NB4 (cell line): ENCODE measurements around the gene FOXJ1.

Experiments
- DNase-seq: peaks from one replicate; pipeline ENCODE4 v3.0.0; 2010; ENCODE audit warnings: low read depth
- H3K4me3 ChIP-seq: one replicate; pipeline ENCODE4 v1.5.1; 2011; ENCODE audit warnings: mild to moderate bottlenecking, low read depth, low read length, moderate library complexity
- MYC ChIP-seq: IDR thresholded peaks from 2 replicates; pipeline ENCODE4 v1.6.1; 2011; ENCODE audit warnings: low read depth, low read length
- POLR2A ChIP-seq: IDR thresholded peaks from 2 replicates; pipeline ENCODE4 v1.6.1; 2011; ENCODE audit warnings: mild to moderate bottlenecking; ENCODE audit not compliant: insufficient read length; ENCODE audit errors: extremely low read depth
- TF ChIP-seq, protein P1 (sequence below): IDR thresholded peaks from one replicate; pipeline ENCODE4 v1.5.1; 2012; ENCODE audit warnings: low read depth, low read length
- TF ChIP-seq, protein P2 (sequence below): IDR thresholded peaks from 2 replicates; pipeline ENCODE4 v1.6.1; 2011; ENCODE audit warnings: low read depth, low read length

Gene FOXJ1

DNA sequence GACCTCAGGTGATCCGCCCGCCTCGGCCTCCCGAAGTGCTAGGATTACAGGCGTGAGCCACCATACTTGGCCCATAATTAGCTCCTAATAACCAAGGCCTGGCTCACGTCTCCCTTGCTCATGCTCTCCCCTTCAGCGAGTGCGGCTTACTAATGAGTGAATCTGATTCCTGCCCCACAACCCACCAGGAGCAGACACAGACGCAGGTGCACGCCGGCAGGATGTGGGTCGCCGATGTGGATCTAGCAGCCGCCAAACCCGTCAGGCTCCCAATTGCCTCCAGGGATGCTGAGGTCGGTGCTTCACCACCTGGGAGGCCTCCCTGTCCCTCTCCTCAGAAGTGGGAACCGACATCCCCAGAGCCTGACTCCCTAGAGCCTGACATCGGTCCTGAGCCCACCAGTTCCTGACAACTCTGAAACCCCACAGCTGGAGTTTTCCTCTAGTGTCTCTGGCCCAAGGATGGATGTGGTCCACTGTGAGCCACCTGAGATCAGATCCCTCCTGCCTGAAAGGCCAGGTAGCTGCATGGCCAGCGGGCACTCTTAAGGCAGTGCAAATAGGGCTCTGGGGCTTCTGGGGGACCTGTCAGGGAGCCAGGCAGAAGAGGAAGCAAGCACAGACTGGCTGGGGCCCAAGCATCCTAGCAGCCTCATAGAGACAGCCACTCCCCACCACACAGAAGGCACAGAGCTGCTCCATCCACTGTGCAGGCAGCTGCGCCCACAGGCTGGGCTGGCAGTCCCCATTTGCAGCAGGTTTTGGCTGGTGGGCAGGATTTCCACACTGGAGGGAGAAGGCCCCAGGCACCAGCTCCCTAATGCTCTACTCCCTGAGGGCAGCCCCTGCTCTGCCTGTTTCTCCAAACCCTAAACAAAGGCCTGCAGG lies 48.3 kb downstream of the FOXJ1 start:
- H3K4me3 ChIP-seq: no peak overlapping the region
- TF ChIP-seq, protein P1, sequence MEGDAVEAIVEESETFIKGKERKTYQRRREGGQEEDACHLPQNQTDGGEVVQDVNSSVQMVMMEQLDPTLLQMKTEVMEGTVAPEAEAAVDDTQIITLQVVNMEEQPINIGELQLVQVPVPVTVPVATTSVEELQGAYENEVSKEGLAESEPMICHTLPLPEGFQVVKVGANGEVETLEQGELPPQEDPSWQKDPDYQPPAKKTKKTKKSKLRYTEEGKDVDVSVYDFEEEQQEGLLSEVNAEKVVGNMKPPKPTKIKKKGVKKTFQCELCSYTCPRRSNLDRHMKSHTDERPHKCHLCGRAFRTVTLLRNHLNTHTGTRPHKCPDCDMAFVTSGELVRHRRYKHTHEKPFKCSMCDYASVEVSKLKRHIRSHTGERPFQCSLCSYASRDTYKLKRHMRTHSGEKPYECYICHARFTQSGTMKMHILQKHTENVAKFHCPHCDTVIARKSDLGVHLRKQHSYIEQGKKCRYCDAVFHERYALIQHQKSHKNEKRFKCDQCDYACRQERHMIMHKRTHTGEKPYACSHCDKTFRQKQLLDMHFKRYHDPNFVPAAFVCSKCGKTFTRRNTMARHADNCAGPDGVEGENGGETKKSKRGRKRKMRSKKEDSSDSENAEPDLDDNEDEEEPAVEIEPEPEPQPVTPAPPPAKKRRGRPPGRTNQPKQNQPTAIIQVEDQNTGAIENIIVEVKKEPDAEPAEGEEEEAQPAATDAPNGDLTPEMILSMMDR: no peak
- TF ChIP-seq, protein P2, sequence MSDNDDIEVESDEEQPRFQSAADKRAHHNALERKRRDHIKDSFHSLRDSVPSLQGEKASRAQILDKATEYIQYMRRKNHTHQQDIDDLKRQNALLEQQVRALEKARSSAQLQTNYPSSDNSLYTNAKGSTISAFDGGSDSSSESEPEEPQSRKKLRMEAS: no peak
- TF ChIP-seq POLR2A (no peak), MYC (no peak)
- no peak for DNase-seq

DNA sequence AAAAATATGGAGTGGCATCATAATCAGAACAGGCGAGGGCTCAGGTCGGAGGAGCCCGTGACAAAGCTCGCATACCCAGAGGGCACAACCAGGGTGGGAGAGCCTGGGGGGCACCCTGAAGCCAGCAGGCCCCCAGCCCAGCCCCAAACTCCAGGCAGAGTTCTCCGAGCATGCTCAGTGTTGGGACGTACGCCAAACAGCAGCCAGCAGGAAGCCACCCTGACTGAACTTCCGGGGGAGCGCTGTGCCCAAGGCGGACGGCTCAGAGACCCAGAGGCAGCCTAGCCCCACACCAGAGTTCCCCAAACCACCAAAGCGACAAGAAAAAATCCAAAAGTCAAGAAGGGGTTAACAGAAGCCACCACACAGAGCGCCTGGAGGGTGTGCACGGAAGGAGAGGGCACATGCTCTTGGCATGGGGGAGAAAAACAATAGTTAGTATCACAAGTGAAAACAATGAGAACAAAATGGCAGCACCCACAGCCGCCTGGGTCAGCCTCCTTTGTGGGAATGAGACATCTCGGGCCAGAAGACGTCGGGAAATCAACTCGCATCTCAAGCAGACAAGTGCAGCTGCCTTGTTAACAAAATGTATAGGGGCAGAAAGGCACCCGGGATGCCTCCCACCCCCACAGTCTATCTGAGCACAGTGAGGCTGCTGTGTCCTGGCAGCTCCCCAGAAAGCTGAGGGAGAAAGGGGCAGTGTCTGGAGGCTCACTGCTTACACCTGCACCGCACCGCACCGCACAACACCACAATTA lies 49.3 kb downstream of the FOXJ1 start:
- DNase-seq: no peak
- no peak overlapping the region for H3K4me3 ChIP-seq
- TF ChIP-seq POLR2A (no peak), MYC (no peak)
- TF ChIP-seq, protein P1: no peak
- TF ChIP-seq, protein P2: no peak

DNA sequence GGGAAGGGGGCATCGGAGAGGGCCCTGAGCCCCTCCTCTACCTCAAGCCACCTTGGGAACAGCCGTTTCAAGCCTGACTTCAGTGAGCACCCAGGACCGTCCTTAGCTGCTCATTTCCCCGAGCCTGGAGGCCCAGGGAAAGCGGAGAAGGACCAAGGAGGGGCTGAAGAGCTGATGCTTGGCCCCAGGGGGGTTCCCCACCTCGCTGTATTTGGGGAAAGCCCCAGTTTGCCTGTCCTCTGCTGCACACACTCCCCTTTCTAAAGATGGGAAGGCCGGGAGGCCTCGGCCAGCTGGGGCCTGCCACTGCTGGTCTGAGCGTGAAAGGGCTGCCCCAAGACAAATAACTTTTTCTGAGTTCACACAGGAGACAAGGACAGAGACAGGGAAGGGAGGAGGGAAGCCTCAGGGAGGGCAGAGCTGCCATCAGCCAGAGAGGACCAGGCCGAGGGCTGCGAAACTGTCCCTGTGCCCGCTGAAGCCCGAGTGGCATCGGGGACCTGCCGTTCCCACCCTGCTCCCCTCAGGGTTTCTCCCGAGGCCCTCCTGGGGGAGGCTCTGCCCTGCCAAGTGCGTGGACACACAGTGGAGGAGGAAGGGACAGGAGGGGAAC lies 50.4 kb downstream of the FOXJ1 start:
- no peak for TF ChIP-seq MYC
- TF ChIP-seq POLR2A: no peak
- TF ChIP-seq, protein P2: no peak
- TF ChIP-seq, protein P1: no peak
- H3K4me3 ChIP-seq: no peak overlapping the region
- DNase-seq: no peak

DNA sequence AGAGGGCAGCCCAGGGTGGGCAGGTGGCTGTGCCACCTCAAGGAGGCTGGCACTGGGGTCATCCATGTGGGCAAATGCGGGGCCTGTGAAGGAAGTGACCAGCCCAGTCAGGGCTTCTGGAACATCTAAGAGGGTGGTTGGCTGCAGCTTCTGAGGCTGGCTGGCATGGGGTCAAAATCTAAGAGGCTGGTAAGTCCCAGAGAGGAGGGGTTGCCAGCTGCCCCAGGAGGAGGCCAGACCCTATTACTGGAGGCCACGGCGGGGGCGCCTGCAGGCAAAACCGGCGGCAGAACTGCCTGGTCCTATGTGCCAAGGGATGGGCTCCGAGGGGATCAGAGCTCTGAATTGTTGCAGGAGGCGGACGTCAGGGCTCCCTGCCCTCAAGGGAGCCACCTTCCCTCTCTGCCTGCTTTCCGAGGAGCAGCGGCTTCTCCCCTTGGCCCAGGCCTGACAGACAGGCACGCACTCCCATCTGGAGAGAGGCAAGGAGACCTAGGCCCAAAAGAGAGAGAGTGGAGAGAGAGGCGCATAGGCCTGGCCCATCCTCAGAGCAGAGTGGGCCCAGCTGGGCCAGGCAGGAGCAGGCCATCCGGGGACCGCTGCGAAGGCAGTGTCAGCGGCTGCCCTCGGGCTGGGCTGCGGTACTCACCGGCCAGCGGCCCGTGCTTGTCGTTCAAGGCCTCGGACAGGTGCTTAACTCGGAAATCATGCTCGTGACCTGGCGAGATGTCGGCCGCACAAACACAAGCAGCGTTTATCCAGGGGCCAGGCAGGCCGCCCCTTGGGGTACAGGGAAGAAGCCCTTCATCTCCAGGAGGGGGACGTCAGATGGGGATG lies 51.1 kb downstream of the FOXJ1 start:
- TF ChIP-seq, protein P2: no peak
- TF ChIP-seq POLR2A (no peak), MYC (no peak)
- TF ChIP-seq, protein P1: no peak
- no peak overlapping the region for H3K4me3 ChIP-seq
- DNase-seq: no peak

DNA sequence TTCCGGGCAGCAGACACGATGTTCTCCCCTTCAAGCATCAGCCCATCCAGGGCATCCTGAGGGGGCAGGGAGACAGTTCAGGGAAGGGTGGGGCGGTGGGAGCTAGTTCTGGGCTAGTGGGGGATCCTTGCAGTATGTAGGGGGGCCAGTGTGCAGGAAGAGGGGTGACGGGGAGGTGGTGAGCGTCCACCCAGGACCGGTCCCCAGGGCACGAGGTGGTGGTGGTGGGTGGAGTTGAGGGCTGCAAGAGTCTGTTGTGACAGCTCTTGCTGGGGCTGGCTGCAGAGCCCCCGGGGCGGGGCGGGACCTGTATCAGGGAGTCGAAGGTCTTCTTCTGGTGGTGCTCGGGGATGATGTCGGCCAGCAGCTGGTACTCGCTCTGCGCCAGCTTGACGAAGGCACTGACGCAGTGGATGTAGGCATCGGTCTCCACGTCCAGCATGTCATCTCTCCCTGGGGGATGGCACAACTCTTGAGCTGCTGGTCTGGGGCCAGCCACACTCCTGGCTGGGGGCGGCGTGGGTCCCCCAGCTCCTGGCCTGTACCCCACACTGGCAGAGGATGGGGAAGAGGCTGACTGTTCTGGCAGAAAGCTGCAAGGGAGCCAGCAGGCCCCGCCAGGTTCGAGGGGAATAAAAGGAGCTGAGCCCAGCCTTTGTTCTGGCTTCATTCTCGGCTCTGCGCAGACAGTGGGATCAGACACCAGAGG lies 52.0 kb downstream of the FOXJ1 start:
- H3K4me3 ChIP-seq: no peak overlapping the region
- no peak for DNase-seq
- TF ChIP-seq, protein P1: no peak
- TF ChIP-seq POLR2A (no peak), MYC (no peak)
- TF ChIP-seq, protein P2: no peak
